Posterior vena cava (tissue), 2 donors: ENCODE measurements around the gene GLB1L. TPM values are rescaled to one million over a fixed set of nuclear protein-coding genes. Genes with fewer than 3 reads are reported as not detected.
"Not testable (repeated sequence)": the region's sequence is repeated elsewhere in the genome, so short reads cannot be mapped to it uniquely, and the experiment has no call there.

Source experiments
- DNase-seq: peaks from one replicate; pipeline ENCODE4 v3.0.0-alpha.2; 2020; ENCODE audit warnings: low spot score
- intact Hi-C, 2 donors: fragments of 100-400 bp; cut with DNase I; formaldehyde crosslinking; loops; one replicate each; pipeline versions ENCODE4 v1.14.1 to v1.14.2; 2022 to 2023
- long read RNA-seq, 2 donors: library from polyadenylated mRNA; unstranded; transcript quantifications; one replicate each; pipeline ENCODE4 v2.0.0, GENCODE V29; 2020 to 2021
- total RNA-seq, 2 donors: library from RNA; stranded (reverse); fragmentation: NEBNext Ultra II Directional; extraction: Animal tissue kit (Norgen Biotek cat#: 25700); gene quantifications; one replicate each; pipeline ENCODE4 v1.2.1, GENCODE V29; 2021
- donor health status: DM: yes; HTN: yes; CAD: no.
- donor health status: DM: yes; HTN: yes; CAD: no.

The GLB1L gene
- total RNA-seq = 1 to 10 TPM; 5.3 to 7.5 TPM
- long read RNA-seq, donor 1, partial matches to known transcripts = 0 of 5 reads
- long read RNA-seq, donor 1, other reads (novel, unspliced or antisense) = 4 of 5 reads
- long read RNA-seq, donor 2, partial matches to known transcripts = 3 of 10 reads
- long read RNA-seq, donor 2, other reads (novel, unspliced or antisense) = 2 of 10 reads

DNA sequence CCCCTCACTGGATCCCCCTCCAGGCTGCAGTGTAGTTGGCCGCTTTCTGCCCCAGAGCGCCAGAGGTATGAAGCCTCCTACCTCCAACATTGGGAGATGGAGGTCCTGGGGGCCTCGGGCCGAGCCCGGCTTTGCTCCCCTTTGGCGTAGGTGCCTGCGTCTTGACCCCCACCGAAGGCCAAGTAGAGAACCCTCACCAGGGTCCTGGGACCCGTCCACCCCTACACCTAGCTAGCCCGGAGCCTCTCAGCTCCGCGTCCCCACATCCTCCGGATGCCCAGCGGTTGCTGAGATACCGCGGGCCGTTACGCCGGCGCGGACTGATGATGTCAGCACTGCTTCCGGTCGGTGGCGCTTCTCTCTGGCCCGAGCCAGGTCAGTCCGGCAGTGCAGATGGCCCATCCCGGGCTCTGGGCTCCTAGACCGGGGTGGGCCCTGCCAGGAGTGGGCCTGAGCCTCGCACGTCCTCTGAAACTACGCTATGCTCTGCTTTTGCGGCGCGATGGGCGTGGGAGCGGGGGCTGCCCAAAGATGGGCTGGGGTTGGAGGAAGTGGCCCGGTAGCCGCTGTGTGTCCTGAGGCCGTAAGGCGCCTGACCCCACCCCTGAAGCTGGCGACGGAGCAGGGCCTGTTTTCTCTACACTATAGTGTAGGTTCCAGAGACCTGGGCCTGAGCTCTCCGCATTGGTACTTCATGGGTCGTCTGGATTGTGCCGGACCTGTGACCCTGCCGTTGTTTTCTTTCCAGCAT, at the start of gene GLB1L, which contains the start of gene STK16:
Gene GLB1L (minus strand): TSS at position 297 of the 751 bp plus-strand sequence. CDS start 1,871 bp downstream, outside the sequence.
Gene STK16 (plus strand): TSS at position 332 of the 751 bp plus-strand sequence. CDS start 521 bp downstream, outside the sequence.
- intact Hi-C loops = no loop called here
- DNase-seq = peak; percentile 99

- intact Hi-C loops = loop anchor here (2.0 to 5.0 kb wide), 2 partner anchors 16 to 132 kb away; partner anchors contain the start of genes NHEJ1 (in 2 of the 2) and DNAJB2 (in 1 of the 2)
Observed at GRCh38 chr2:219294356-219295351, 49.4 kb upstream of the GLB1L start.

DNA sequence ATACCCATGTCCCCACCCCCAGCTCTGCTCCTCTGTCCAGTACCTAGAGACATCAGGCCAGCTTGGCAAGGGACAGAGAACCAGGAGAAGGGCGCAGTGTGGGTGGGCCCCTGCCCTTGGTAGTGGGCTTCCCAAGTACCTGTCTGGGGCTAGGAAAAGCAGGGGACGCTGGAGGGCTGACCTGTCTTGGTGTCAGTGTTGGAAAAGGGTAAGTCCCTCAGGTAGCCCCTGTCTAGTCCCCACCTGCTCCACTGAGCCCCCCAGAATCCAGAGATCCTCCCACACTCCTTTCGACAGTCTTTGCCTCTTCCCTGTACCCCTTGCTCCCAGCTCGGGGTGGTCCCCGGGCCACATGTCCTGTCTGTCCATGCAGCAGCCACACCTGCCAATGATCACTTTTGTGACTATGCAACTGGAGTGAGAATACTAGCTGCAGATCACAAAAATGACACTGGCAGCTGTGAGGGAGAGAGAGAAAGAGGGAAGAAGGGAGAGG, 48.5 kb upstream of the GLB1L start:
- DNase-seq = peak; percentile 71
- intact Hi-C loops = loop anchor here in 1 of 2 donors (2.0 kb wide), 1 partner anchor 15 kb away; the partner anchor contains the start of gene DNAJB2

More at GRCh38 chr2:219294356-219295351, 49.4 kb upstream of the GLB1L start:
- DNase-seq = peak; percentile 96

GRCh38 chr2:219292616-219293015, 47.4 kb upstream of the GLB1L start:
- intact Hi-C loops = no loop called here
- peak; percentile 68 for DNase-seq

DNA sequence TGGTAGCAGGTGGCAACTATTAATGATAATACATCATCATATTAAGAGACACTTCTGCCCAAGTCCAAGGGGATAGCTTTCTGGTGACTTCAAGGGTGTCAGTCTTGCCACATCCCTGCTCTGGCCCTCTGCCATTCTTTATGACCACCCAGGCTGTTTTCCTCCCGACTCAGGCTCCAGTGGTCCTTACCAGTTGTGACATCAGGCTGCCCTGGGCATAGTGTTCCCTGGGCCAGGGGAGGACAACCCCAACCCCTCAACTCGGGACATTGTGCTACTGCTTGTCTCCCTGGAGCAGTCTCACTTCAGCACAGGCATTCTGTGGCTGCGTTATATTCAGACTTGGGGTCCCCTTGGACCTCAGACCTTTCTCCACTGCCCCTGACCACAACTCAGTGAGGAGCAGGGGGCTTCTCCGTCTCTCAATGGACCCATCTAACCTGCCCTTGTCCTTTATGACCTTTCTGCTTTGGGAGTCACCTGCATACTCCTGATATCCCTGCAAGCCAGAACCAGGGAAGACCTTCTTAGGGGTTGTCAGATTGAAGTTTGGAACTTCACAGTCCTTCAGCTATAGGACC, 46.8 kb upstream of the GLB1L start:
- intact Hi-C loops = no loop called here
- peak; percentile 55 for DNase-seq

DNA sequence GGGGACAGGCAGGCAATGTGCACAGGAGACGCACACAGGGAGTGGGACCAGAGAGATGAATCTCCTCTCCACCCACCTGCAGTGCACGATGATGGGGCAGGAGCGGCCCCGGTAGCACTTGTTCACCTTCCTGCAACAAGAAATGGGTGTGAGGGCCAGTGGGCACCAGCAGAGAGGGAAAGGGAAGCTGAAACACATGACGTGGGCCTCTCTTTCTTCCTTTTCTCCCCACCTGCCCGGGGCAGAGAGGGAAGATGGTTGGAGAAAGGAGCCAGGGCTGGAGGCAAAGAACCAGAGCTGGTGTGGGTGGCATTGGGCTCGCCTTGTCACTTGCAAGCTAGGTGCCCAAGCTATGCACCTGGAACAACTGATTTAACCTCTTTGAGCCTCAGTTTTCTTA, 46.1 kb upstream of the GLB1L start:
- peak; percentile 72 for DNase-seq
- intact Hi-C loops = no loop called here

- intact Hi-C loops = no loop called here
- DNase-seq = peak; percentile 64
Observed at GRCh38 chr2:219290381-219291171, 45.3 kb upstream of the GLB1L start.

GRCh38 chr2:219289537-219290361, 44.5 kb upstream of the GLB1L start:
- peak; percentile 93 for DNase-seq
- intact Hi-C loops = no loop called here

DNA sequence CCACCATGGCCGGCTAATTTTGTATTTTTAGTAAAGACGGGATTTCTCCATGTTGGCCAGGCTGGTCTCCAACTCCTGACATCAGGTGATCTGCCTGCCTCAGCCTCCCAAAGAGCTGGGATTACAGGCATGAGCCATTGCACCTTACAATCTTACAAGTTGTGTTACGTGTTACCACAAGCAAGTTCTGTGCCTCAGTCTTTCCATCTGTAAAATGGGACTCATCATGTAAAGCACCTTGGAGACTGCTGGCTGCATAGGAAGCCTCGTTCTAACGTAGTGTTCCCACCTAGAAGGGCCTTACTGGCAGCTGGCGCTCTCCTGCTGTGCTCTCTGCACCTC, 43.9 kb upstream of the GLB1L start:
- intact Hi-C loops = no loop called here
- DNase-seq = no peak

DNA sequence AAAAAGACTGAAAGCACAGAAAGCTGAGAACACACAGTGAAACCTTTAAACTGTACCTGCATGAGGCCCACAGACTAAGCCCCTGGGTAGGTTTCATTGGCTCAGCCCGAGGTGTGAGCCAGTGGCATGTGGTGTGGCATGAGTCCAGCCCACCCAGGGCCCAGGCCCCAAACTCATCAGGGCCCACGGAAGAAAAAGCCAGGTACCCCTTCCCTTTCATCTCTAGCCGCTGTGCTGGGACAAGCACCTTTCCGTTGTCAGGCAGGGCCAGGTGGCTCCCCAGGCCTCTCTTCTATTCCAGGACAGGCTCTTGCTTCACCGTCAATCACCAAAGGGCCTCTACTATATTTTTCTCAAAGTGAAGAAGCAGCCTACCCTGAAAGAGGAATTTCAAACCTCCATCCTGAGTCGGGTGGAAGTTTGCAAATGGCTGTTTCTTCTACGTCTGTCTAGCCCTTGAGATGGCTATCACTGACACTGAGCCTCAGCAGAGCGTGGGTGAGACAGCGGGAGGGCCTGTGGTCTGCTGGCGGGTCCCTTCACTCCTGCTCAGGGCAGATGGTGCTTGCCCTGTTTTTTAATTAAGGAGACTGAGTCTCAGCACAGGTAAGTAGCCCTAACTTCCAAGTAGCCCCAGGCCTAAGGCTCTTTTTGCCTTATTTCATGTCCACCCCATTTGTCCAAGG, 42.5 kb upstream of the GLB1L start:
- intact Hi-C loops = no loop called here
- DNase-seq = peak; percentile 61

DNA sequence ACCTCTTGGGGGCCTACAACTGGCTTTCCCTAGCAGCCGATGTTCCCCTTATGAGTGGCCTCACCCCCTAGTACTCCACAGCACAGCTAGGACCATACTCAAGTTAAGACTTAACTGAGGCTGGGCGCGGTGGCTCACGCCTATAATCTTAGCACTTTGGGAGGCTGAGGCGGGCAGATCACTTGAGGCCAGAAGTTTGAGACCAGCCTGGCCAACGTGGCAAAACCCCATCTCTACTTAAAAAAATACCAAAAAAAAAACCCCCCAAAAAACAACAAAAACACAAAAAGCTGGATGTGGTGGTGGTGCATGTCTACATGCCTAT, 41.8 kb upstream of the GLB1L start:
- DNase-seq, intact Hi-C loops: not testable (repeated sequence)

GRCh38 chr2:219286436-219287115, 41.3 kb upstream of the GLB1L start:
- DNase-seq = peak; percentile 68
- intact Hi-C loops = no loop called here

- intact Hi-C loops = no loop called here
- DNase-seq = peak; percentile 69
Observed at GRCh38 chr2:219285894-219286425, 40.7 kb upstream of the GLB1L start.

- intact Hi-C loops = no loop called here
- no peak for DNase-seq
Observed at GRCh38 chr2:219285373-219285735, 40.1 kb upstream of the GLB1L start.

DNA sequence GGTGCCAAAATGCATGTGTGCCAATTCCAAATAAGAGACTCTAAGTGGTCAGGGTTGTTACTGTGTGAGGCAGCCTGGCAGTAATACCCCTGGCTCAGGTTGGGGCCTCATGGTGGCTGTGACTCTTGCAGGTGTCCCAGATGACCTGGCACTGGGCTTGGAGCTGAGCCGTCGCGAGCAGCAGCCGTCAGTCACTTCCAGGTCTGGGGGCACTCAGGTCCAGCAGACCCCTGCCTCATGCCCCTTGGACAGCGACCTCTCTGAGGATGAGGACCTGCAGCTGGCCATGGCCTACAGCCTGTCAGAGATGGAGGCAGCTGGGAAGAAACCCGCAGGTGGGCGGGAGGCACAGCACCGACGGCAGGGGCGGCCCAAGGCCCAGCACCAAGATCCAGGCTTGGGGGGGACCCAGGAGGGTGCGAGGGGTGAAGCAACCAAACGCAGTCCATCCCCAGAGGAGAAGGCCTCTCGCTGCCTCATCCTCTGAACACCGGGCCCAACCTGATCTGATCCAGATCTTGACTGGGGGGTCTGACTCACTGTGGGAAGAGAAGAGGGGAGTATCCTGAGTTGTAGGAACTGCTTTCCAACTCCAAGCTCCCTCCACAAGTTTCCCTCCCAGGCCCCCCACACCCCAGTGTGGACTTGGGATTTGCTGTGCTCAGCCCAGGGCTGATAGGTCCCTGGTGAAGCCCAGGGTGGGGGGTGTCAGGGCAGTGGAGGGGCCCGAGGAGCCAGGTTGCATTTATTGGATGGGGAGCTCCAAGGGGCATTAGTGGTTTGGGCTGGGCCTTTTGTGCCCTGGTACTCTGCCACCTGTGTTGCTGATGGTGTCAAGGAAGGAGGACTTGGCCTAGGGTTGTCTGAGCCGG, 39.5 kb upstream of the GLB1L start:
- intact Hi-C loops = no loop called here
- peak; percentile 80 for DNase-seq
